GM19238 (cell line): ENCODE measurements around the gene ADGRF1.
"Not testable (repeated sequence)": the region's sequence is repeated elsewhere in the genome, so short reads cannot be mapped to it uniquely, and the experiment has no call there.

ENCODE experiments used
- DNase-seq: peaks from one replicate; pipeline ENCODE4 v3.0.0; 2011; ENCODE audit warnings: low spot score; ENCODE audit not compliant: insufficient read length

ADGRF1 gene

DNA sequence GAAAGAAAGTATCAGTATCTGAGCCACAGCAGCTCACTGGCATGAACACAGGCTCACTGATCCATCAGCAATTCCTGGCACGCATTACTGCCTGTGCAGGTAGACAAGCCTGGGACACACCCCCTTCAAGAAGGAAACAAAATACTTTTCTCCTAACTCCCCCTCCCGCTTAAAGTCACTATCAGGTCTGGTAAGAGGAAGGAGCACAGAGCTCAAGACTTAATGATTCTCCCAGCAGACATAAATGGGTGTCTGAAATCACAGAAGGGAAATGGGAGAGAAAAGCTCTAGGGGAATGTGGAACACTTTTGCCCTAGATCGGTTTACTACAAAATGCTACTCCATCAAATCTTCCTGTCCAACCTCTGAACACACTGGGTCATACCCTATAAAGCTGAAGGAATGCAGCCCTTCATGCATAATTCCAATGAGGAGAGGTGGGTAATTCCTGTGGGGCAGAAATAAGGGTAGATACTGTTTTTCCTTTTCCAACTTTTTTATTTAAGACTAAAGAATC is at the start of gene ADGRF1:
Gene ADGRF1, minus strand, starts transcription at position 58 of the 517 bp plus-strand sequence. CDS start 13,271 bp downstream, outside the sequence.
- DNase-seq: no peak

DNA sequence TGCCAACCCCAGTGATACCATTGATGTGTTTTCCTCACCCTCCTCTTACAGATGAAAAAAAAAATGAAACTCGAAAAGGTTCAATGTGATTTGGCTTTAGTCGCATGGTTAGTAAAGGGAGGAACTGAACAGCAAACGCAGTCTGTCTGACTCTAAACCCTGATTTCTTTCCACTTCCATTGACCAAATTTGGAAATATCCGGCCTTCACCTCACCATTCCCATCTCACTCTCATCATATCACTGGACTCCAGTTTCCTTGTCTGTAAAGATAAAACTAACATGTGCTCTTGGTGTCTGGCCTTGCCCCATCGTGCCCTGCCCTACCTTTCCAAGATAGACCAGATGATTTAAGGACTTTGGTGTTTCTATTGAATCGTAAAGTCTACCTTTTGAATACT is 48.7 kb upstream of the ADGRF1 start:
- DNase-seq: no peak

DNA sequence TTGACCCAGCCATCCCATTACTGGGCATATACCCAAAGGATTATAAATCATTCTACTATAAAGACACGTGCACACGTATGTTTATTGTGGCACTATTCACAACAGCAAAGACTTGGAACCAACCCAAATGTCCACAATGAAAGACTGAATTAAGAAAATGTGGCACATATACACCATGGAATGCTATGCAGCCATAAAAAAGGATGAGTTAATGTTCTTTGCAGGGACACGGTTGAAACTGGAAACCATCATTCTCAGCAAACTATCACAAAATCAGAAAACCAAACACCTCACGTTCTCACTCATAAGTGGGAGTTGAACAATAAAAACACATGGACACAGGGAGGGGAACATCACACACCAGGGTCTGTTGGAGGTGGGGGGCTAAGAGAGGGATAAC is 47.3 kb upstream of the ADGRF1 start:
- not testable (repeated sequence) for DNase-seq

DNA sequence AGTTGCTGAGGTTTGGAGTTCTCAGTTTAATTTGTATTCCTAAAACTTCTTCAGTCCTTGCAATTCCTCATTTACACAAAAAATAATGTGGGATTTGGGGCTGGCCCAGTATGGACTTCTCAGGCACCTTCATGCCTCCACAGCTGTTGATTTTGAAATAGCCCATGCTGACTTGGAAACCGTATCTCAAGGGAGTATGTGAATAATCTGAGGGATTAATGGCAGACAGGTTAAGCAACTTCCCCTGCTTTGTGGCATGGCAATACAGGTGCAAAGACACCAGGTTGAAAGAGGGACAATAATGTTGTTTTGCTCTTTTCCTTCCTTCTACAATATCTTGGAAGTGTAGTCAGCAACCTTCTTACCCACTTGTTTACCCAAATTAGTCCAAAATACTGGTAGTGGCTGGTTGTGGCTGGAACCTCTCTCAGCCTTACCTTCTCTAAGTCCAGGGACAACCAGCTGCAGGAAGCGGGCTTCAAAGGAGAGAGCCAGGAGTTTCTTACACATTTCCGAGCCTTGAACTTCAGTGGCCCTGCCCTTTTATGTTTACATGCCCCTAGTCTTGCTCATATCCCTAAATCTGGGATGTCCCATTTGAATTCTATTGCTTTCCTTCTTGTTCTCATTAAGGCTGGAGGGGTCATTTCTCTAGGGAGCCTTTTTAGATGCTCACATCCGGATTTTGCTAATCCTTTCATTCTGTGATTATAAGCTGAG is 44.1 kb upstream of the ADGRF1 start:
- DNase-seq: no peak

DNA sequence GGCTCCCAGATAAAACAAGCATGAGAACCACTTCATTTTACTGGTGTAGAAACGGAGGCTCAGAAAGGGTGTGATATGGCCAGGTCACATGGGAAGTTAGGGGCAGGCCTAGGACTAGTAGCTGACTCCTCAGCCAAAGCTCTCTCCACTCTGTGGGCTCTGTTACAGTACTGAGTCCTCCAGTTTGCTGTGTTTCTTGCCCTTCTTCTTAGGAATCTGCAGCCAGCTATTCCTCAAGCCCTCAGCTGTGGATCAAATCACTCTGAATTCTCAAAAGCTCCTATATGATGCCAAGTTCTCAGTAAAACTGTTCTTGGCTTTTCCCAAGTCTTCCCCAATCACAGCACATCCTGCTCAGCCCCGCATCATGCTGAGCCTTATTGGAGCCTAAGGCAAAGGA is 42.5 kb upstream of the ADGRF1 start:
- DNase-seq: no peak

DNA sequence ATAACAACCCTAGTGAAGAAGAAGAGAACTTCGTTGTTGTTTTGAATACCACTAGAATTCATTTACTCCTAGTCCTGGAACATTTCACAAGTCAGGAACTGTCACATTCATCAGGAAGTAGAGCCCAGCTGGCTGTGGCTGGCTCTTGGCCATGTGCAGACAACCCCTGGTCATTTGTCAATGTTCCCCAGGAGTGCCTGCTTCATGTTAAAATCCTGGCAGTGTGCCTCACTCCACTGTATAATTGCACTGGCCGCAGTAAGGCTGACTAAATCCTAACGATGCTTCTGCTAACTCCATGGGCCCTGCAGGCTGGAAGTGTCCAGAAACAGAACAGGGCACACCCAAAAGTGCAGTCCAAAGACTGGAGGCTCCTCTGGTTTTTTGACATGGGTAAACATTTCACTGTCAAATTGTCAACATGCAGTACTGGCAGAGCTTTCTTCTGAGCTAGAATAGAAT is 41.5 kb upstream of the ADGRF1 start:
- no peak for DNase-seq

DNA sequence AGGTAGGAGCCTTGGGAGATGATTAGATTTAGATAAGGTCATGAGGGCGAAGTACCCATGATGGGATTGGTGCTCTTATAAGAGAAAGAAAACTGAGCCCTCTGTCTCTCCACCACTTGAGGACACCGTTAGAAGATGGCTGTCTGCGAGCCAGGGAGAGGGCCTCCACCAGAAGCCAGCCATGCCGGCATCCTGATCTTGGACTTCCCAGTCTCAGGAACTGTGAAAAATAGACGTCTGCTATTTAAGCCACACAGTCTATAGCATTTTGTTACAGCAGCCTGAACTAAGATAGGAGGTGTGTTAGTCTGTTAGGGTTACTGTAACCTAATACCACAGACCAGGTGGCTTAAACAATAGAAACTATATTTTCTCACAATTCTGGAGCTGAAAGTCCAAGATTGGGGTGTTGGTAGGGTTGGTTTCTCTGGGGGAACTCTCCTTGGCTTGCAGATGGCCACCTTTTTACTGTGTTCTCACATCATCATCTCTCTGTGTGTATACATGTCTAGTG is 38.0 kb upstream of the ADGRF1 start:
- DNase-seq: no peak

DNA sequence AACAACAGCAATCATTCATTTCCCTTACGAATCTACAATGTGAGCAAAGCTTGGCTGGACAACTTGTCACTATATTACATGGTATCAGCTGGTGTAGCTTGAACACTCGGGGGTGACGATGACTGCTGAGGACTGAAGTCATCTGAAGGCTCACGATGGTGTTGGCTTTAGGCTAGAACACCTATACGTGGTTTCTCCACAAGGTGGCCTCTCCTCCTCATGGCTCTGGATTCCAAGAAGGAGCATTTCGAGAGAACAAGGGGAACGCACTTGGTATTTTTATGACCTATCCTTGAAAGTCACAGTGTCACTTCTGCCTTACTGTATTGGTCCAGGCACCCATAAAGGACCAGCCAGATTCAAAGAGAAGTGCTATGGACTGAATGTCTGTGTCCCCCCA is 37.5 kb upstream of the ADGRF1 start:
- DNase-seq: no peak

DNA sequence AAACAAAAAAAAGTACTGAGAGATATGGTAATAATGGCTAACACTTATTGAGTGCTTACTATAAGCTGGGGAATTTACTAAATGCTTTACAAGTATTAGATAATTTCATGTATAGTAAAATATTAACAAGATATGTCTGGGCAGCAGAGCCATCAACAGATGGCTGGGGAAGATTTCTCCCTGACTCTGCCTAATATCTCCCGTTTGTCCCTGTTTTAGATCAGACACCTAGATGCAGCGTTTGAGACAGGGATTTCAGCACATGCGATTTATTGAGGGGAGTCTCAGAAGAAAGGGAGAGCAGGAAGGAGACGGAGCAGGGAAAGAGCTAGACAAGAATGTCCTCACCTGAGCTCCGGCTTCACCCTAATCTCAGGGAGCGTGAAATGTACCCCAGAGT is 36.9 kb upstream of the ADGRF1 start:
- no peak for DNase-seq

DNA sequence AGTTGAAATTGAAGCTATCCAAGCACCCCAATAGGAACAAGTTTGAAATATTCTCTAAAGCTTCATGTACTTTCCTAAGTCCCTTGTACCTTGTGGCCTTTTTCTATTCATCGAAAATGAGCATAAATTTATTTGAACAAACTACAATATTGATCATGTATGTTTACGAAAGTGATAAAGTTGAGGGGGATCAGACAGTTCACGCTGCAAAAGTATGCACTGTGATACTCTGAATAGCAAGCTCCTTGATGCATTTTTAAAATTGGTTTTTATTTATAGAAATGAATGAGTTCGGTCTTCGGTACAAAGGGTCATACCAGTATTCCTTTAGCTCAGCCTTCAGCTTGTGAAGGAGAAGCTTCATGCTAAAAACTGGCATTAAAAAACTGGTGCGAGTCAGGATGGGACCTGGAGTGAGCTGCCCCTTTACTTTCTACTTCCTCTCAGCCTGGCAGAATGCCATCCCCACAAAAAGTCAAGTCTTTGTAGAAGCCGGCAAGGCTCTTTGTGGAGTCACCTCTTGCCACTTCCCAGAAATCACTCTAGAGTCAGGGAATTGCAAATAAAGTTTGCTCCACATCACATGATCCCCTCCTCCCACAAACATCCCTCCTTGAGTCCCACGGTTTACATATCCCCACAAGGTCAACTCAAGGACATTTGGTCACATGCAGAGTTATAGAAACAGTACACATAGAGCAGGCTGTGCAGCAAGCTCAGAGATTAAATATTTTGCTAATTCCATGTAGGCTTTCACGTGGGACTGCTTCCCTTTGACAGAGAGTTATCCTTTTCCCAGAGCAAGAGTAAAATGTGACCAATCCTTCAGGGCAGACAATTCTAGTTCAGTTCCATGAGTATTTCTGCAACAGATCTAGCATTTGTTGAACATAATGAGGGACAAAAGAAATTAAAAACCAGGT is 34.6 kb upstream of the ADGRF1 start:
- no peak for DNase-seq

DNA sequence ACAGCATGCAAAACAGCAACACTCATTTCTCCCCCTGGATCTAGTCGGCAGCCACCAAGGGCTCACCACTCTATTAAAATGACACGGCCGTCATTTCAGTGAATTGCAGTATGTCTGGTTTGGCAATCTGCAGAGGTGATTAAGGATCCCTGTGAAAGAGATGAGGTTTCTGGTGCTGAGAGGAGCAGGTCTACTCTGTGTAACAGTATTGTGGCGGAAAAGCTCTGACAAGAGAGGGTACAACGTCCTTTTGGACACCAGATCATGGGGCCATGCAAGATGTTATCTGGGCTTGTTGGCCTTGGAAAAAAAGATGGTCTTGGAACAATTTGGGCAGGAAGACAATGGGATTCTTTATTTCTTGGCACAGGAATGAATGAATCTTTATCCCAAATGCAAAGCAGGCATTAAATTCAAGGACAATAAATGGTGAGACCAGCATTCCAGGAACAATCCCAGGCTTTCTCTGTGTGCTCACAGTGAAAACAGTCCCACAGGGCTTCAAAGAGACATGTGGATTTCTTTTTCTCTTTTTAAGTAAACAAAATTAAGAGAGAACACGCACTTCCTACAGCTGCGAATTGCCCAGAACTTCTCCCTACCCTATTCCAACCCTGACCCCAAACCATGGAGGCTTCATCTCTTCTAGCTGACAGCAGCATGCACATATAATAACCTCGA is 33.7 kb upstream of the ADGRF1 start:
- no peak for DNase-seq

DNA sequence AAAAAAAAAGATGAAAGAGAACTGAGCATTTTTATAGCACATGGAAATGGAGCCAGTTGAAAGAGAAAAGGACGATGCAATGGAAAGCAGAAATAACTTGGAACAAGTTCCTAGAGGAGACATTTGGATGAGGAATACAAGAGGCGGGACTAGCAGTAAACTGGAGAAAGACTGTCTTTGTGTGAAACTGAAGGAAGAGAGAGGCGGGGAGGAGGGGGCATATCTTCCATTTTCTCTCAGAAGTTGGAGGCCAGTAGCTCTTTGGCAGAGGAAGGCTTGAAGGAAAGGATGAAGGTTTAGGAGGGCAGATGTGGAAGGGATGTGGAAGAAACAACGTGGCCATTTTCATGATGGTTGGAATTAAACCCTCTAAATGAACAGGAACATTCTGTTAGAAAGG is 33.0 kb upstream of the ADGRF1 start:
- DNase-seq: no peak

DNA sequence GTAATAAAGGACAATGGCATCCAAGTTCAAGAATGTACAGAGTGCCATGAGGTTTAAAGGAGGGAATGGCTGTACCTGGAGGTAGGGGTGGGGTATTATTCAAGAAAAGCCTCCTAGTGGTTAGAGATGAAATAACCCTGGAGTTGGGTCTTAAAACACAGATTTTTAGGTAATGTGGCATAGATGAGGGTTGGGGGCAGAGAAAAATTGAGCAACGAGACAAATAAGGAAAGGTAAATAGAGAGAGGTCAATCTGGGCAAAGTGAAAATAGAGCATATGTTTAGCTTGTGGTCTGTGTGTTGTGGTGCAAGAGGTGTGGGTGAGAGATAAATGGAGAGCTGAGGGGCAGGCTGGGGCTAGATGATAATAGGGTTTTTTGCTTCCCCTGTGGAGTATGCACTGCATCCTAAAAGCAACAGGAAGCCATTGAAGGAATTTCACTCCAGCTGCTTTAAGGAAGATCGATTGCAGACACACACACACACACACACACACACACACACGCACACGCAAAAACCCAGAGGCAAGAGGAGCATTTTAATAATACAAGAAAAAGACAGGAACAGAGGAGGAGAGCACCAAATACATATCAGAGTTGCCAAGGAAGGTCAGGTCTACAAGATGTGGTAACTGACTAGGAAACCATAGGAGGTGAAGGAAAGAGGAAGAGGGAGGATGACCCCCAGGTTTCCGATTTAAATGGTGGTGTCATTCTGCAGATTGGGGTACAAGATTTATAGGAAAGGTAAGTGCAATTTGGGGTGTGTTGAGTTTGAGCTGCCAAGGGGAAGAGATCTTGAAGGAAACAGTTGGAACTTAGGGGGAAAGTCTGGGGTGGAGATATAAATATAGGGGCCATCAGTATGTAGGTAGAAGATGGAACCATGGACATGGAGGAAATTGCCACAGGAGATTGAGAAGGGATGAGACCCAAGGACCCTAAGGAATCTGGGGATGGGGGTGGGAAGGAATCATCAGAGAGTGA is 31.3 kb upstream of the ADGRF1 start:
- DNase-seq: no peak

DNA sequence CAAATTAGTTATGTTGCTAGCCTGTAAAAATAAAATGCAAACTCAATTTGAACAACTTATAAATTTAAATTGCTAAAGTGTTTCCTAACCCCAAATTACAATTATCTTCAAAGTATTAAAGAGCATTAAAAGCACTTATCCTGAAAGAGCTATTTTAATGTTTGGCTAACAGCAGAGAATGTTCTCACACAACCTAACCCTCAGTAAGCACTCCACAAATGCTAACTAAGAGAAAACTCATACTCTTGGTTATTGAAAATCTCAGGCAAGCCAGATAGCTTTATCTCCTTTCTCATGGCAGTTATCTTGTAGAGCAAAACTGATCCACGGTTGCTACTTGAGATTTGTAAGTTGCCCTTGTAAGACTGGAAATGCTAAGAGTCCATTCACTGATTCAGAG is 30.5 kb upstream of the ADGRF1 start:
- DNase-seq: no peak

DNA sequence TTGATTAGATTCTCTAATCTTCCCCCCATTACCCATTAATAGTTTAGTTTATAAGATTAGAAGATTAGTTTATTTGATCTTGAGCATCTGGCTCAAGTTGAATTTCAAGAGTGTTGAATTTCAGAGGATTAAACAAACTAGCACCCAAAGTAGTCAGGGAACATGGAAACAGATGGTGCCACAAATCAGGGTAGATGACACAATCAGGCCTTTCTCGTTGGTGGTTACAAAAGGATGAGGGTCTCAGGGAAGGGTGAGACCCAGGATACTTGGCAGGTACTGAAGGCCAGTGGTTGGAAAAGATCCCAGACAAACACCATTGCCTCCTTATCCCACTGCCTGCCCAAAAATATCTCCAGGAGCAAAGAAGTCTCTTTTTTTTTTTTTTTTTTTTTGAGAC is 29.5 kb upstream of the ADGRF1 start:
- DNase-seq: no peak

DNA sequence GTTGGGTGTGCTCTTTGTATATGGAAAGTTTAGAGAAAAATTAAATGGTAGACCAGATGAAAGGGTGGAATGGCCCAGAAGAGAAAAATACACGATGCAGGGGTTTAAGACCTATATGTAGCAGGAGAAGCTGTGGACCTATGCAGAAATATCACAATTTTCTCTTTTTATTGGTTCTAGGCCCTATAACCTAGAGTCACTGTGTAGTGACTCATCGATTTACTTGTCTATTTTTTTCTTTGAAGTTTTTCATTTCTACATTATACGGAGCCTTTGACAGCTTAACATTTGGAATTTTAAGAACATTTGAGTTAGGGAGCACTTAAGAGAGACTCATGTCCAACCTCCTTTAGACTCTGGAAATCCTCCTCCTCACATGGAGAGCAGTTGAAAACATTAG is 28.3 kb upstream of the ADGRF1 start:
- DNase-seq: no peak

DNA sequence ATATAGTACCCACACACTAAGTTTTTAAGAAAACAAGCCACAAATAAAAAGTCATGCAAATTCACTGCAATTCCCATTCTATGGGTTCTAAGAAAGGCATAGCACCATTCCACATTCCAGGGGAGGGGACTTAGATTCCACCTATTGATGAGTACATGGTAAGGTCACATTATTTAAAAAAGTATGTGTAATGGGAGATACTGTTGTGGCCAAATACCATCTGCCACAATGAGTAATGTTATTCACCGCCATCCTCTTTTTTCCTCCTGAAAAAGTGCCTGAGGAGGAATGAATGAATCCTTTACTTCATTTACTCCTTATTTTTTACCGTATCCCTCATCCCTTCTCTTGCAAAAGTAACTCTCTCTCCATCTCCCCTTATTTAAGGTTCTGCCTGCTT is 27.0 kb upstream of the ADGRF1 start:
- DNase-seq: no peak

DNA sequence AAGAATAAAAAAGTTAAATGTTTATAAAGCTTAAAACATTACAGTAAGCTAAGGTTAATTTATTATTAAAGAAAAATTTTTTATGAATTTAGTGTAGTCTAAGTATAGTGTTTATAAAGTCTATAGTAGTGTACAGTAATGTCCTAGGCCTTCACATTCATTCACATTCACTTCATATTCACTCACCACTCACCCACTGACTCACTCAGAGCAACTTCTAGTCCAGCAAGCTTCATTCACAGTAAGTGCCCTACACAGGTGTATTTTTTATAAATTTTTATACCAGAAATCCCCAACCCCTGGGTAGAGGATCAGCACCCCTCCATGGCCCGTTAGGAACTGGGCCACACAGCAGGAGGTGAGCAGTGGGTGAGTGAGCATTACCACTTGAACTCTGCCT is 24.3 kb upstream of the ADGRF1 start:
- DNase-seq: no peak

DNA sequence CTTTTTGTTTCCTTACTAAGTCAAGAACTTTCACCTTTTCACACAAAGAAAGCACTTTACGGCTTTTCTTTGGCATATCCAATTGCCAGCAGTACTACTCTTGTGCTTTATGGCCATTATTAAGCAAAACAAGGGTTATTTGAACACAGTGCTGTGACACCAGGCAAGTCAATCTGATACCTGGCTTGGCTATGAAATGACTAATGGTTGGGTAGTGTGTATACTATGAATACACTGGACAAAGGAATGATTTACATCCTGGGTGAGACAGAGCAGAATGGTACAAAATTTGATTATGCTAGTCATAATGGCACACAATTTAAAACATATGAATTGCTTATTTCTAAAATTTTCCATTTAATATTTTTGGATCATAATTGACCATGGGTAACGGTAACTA is 22.1 kb upstream of the ADGRF1 start:
- DNase-seq: no peak

DNA sequence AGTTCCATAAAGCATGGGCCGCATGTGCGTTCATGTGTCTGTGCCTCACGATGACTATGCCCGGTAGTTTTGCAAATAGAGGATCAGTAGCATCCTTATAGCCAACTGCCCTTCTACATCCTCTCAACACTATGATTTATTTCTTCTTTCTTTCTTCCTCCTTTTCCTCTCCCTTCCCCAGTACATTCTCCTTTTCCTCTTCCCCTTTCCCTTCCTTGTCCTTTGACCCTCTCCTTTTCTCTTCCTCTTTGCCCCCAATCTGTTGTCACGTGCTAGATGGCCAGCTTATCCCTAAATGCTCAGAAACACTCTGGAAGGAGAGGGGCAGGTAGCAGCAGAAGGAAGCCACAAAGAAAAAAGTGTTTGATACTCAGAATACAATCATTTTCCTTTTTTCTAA is 20.2 kb upstream of the ADGRF1 start:
- DNase-seq: no peak
